Stimulated activated effector memory CD8-positive, alpha-beta T cell treated with anti-CD3 and anti-CD28 coated beads, Interleukin-12 subunit alpha, Interleukin-12 subunit beta, amount 100 ng/mL, for 72 hours (primary cell): ENCODE data around the gene TCF21.
A peak's percentile ranks its signal among the peaks of the same experiment; 100 is the strongest.

Experiments used
- ATAC-seq: fragments of 150-1000 bp; cut with Tn5 transposase; 2 replicates; pipeline ENCODE4 v1.10.0; 2021
- DNase-seq, 2 donors: peaks; one replicate each; pipeline ENCODE4 v3.0.0; 2021 to 2022; ENCODE audit warnings: low spot score in 2 of 2
- H3K27ac Mint-ChIP-seq: one replicate; pipeline ENCODE4 v1.8.0; 2022; ENCODE audit warnings: mild to moderate bottlenecking, mixed read lengths
- H3K36me3 Mint-ChIP-seq: one replicate; pipeline ENCODE4 v1.8.0; 2022; ENCODE audit warnings: mild to moderate bottlenecking, mixed read lengths
- H3K4me1 Mint-ChIP-seq: one replicate; pipeline ENCODE4 v1.8.0; 2022; ENCODE audit warnings: mixed read lengths
- H3K4me3 Mint-ChIP-seq: one replicate; pipeline ENCODE4 v1.8.0; 2022; ENCODE audit warnings: mild to moderate bottlenecking, mixed read lengths
- H3K9me3 Mint-ChIP-seq: one replicate; pipeline ENCODE4 v1.8.0; 2022; ENCODE audit warnings: mixed read lengths

TCF21 gene

DNA sequence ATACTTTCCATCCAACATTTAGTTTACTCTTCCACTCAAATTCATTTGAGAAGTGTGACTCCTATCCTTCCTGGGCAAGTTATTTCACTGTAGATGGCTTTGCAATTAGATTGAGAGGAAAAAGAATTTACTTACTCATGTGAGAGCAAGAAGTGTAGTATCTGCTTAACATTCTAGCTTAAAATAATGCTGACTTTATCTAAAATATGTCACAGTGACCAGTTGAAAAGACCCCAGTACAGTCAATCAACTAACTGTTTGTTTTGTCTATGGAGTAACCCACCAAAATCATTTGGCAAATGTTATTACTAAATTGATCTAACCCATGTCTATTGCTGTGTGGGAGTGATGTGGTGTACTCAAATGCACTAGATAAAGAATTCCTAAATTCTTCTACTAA is 8.9 kb upstream of the TCF21 start:
- Mint-ChIP-seq H3K4me3 (no peak overlapping the region), H3K36me3 (no peaks in the 10 kb centered on the region), H3K4me1 (no peaks in the 10 kb centered on the region), H3K27ac (no peak overlapping the region), H3K9me3 (no peaks in the 10 kb centered on the region)
- ATAC-seq (no peak), DNase-seq (no peak)

GRCh38 chr6:133880896-133881295 is 8.0 kb upstream of the TCF21 start:
- Mint-ChIP-seq H3K4me3 (no peak overlapping the region), H3K4me1 (no peaks in the 10 kb centered on the region), H3K27ac (no peak overlapping the region), H3K9me3 (no peaks in the 10 kb centered on the region), H3K36me3 (no peaks in the 10 kb centered on the region)
- ATAC-seq: no peak
- DNase-seq: no peak

DNA sequence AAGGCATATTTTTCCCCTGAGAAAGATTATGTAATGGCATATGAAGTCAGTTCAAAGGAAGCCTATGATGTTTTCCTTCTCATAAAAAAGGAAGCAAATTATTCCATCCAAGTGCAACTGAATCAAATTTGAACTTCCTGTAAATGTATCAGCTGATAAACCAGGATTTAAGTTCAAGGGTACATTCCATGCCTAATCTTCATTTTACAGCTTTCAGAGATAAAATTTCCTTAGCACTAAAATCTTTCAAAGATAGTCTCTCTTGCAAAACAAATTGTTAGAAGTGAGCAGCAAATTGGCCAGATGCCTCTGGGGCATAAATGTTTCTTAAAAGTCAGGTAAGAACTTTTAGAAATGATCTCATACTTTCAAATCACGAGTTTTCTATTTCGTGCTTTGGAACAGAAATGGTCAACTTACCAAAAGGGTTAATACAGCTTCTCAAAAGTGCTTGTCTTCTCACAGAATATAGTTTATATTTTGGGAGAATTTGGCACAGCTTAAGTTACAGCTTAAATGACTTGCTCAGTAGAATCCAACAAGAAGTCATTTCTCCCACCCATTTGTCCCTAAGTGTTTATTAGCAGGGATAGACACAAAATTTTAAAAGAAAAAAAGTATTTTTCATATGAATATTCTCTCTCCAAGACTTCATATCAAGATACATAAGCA is 2.7 kb upstream of the TCF21 start:
- Mint-ChIP-seq H3K4me3 (no peak overlapping the region), H3K36me3 (peaks cover 4% of the 10 kb centered on the region), H3K9me3 (no peaks in the 10 kb centered on the region), H3K4me1 (peaks cover 21% of the 10 kb centered on the region), H3K27ac (no peak overlapping the region)
- ATAC-seq (no peak), DNase-seq (no peak)

- H3K4me1 Mint-ChIP-seq: peaks cover 29% of the 10 kb centered on the region
These were observed 1.6 kb upstream of the TCF21 start for GRCh38 chr6:133887156-133887879.

DNA sequence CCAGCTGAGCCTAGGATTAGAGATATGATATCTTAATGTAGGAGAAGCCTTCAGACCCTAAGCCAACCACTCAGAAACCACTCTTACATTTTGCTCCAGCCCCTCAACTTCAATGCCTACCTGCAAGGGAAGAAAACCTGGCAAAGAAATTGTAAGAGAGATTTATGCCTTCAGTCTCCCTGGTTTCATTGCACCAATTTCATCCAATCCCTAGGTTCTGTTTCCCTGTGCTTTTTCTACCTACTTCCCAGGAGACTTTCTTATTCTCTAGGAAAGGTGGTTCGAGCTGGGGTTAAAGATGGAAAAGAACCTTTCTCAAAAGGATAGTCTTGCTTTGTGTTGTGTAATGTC is 1.1 kb upstream of the TCF21 start:
- H3K36me3 Mint-ChIP-seq: peaks cover 4% of the 10 kb centered on the region
- no peak overlapping the region for H3K4me3 Mint-ChIP-seq
- H3K4me1 Mint-ChIP-seq: peaks cover 31% of the 10 kb centered on the region
- no peak overlapping the region for H3K27ac Mint-ChIP-seq
- ATAC-seq (no peak), DNase-seq (no peak)
- H3K9me3 Mint-ChIP-seq: no peaks in the 10 kb centered on the region

More at GRCh38 chr6:133887156-133887879, 1.6 kb upstream of the TCF21 start:
- ATAC-seq: no peak
- Mint-ChIP-seq H3K36me3 (peaks cover 4% of the 10 kb centered on the region), H3K27ac (no peak overlapping the region), H3K4me3 (no peak overlapping the region), H3K9me3 (no peaks in the 10 kb centered on the region)
- DNase-seq: no peak

DNA sequence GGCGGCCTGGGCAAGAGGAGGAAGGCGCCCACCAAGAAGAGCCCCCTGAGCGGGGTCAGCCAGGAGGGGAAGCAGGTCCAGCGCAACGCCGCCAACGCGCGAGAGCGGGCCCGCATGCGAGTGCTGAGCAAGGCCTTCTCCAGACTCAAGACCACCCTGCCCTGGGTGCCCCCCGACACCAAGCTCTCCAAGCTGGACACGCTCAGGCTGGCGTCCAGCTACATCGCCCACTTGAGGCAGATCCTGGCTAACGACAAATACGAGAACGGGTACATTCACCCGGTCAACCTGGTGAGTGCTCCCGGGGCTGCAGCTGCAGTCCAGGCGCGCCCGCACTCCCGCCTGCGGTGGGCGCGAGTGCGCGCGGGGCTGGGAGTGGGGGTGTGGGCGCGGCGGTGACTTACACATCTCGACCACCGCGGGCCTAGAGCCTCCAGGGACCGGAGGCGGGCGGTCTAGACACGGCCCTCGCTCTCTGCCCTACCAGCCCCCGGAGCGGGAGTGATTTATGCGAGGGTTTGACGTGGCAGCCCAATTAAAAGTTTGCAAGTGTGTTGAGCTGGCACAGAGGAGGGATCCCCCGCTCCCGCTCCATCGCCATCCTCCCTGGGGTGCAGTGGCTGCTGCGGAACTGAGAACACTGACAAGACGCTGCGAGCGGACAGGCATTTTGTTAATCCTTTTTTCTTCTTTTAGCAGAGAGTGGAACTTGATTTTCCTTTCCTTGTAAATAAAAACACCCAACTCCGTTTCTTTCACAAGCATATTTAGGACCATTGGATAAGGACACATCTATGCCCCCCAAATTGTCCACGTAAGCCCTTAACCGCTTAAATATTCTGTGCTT is 867 bp downstream of the TCF21 start:
- H3K9me3 Mint-ChIP-seq: no peaks in the 10 kb centered on the region
- H3K27ac Mint-ChIP-seq: no peak overlapping the region
- ATAC-seq (peak; percentile 55), DNase-seq (no peak)
- peaks cover 46% of the 10 kb centered on the region for H3K4me1 Mint-ChIP-seq
- peak overlapping the region; percentile 21 for H3K4me3 Mint-ChIP-seq
- peaks cover 4% of the 10 kb centered on the region for H3K36me3 Mint-ChIP-seq

DNA sequence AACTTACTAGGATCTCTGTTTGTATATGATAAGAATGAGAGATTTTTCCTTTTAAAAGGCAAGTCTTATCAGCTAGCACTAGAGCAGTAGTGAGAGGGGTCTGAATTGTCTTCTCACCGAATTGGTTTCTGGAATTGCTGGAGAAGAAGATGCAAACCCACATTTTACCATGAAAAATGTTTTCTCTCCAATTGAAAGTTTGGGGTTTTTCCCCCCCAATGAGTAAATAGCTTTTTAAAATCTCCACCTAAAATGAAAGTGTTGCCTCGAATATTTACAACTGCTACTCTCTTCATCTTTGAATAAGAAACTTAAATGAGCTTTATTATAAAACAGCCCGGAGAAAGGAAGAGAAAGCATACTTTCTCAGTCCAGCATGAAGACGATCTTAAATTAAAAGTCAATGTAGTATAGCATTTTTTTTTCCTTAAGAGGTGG is 1.8 kb downstream of the TCF21 start:
- peaks cover 50% of the 10 kb centered on the region for H3K4me1 Mint-ChIP-seq
- no peak for ATAC-seq

DNA sequence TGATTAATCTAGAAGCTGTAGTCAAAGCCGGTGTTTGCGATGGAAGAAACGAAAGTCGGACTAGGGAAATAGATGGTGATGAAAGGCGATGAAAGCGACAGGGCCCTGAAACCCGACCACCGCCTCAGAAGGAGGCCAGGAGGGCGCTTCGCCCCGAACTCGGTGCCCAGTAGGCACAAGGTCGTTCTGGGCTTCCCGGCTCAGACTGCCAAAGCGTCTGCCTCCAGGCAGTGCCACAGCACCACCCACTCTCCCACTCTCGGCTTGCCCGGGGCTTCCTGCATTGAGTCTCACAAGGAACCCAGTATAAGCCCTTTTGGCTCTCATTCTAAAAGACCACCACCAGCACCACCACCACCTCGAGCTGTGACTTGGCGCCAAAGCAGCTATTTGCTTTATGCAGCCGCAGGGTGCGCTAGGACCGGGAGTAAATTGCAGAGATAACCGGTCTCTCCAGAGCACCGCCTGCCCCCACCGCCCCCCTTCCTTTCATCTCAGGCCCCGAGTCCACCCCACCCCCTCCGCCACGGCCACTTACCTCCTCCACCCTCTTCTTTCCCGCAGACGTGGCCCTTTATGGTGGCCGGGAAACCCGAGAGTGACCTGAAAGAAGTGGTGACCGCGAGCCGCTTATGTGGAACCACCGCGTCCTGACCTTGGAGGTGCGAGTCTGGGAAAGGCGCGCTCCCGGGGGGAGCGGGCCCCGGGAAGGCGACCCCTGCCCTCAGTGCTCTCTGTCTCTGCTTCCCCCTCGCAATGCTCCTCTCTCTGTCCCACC is 2.4 kb downstream of the TCF21 start:
- Mint-ChIP-seq H3K9me3 (no peaks in the 10 kb centered on the region), H3K27ac (no peak overlapping the region), H3K36me3 (peaks cover 4% of the 10 kb centered on the region)

More for the DNA sequence above, 1.8 kb downstream of the TCF21 start:
- peaks cover 4% of the 10 kb centered on the region for H3K36me3 Mint-ChIP-seq
- peak overlapping the region; percentile 58 for H3K4me3 Mint-ChIP-seq
- H3K27ac Mint-ChIP-seq: no peak overlapping the region
- no peak for DNase-seq
- H3K9me3 Mint-ChIP-seq: no peaks in the 10 kb centered on the region

GRCh38 chr6:133891927-133892812 is 3.3 kb downstream of the TCF21 start:
- peaks cover 51% of the 10 kb centered on the region for H3K4me1 Mint-ChIP-seq
- no peak for DNase-seq
- H3K4me3 Mint-ChIP-seq: peak overlapping the region; percentile 58
- H3K9me3 Mint-ChIP-seq: no peaks in the 10 kb centered on the region
- no peak for ATAC-seq
- H3K36me3 Mint-ChIP-seq: peaks cover 4% of the 10 kb centered on the region
- H3K27ac Mint-ChIP-seq: no peak overlapping the region

More for the DNA sequence above, 2.4 kb downstream of the TCF21 start:
- H3K4me1 Mint-ChIP-seq: peaks cover 51% of the 10 kb centered on the region
- peak; percentile 62 for ATAC-seq
- DNase-seq: peak in 1 of 2 donors; percentile 50
- H3K4me3 Mint-ChIP-seq: peak overlapping the region; percentile 58

- peaks cover 4% of the 10 kb centered on the region for H3K36me3 Mint-ChIP-seq
- peaks cover 51% of the 10 kb centered on the region for H3K4me1 Mint-ChIP-seq
- H3K27ac Mint-ChIP-seq: no peak overlapping the region
- no peaks in the 10 kb centered on the region for H3K9me3 Mint-ChIP-seq
- ATAC-seq: no peak
- peak overlapping the region; percentile 22 for H3K4me3 Mint-ChIP-seq
- DNase-seq: no peak
These were observed 4.1 kb downstream of the TCF21 start for GRCh38 chr6:133892813-133893691.

DNA sequence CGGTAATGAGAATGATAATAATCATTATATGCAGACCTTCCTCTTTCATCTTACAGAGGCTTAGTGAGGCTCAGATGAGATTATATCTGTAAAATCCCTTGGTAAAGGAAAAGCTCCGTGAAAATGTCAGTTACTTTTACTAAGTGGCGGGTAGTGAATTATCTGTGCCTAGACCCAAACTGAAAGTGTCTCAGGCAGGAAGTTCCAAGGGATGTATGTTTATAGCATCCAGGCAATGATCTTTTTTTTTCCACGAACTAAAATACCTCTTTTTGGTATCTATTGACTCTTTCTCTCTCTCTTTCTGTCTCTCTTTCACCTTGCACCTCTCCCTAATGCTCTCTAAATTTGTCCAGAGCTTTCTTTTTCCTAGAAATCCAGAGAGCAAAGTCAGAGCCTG is 5.0 kb downstream of the TCF21 start:
- peaks cover 44% of the 10 kb centered on the region for H3K4me1 Mint-ChIP-seq
- H3K36me3 Mint-ChIP-seq: peaks cover 4% of the 10 kb centered on the region
- DNase-seq: no peak
- H3K27ac Mint-ChIP-seq: no peak overlapping the region
- no peak overlapping the region for H3K4me3 Mint-ChIP-seq
- no peak for ATAC-seq
- no peaks in the 10 kb centered on the region for H3K9me3 Mint-ChIP-seq

GRCh38 chr6:133894369-133894768 is 5.5 kb downstream of the TCF21 start:
- Mint-ChIP-seq H3K9me3 (no peaks in the 10 kb centered on the region), H3K27ac (no peak overlapping the region), H3K4me3 (no peak overlapping the region), H3K36me3 (peaks cover 4% of the 10 kb centered on the region), H3K4me1 (peaks cover 39% of the 10 kb centered on the region)
- no peak for DNase-seq
- no peak for ATAC-seq

DNA sequence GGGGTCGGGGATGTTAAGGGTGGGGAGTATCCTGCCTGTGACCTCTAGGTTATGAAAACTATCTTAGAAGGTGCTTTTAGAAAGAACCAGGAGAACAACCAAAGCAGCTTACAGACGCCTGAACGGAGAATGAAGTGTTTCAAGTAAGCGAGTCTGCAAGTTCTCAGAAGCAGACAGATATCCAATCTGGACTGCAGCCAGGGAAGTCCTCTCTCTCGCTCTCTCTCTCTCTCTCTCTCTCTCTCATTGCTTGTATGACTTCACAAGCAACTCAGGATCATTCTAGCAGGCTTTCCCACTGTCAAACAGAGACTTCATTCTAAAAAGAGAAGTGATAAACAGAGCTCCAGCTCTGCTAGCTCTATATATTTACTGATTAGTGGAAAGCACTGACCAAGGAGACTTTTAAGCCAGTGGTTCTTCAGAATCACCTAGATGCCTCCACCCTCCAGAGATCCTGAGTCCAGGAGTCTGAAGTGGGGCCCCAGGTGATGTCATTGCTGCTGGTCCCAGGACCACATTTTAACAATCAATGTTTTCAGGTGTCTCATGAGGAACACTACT is 6.0 kb downstream of the TCF21 start:
- DNase-seq (no peak), ATAC-seq (no peak)
- H3K36me3 Mint-ChIP-seq: peaks cover 3% of the 10 kb centered on the region
- H3K4me1 Mint-ChIP-seq: peaks cover 37% of the 10 kb centered on the region
- H3K9me3 Mint-ChIP-seq: no peaks in the 10 kb centered on the region
- H3K27ac Mint-ChIP-seq: no peak overlapping the region
- no peak overlapping the region for H3K4me3 Mint-ChIP-seq
